ENCODE measurements around the gene WNK4.

The WNK4 gene

DNA sequence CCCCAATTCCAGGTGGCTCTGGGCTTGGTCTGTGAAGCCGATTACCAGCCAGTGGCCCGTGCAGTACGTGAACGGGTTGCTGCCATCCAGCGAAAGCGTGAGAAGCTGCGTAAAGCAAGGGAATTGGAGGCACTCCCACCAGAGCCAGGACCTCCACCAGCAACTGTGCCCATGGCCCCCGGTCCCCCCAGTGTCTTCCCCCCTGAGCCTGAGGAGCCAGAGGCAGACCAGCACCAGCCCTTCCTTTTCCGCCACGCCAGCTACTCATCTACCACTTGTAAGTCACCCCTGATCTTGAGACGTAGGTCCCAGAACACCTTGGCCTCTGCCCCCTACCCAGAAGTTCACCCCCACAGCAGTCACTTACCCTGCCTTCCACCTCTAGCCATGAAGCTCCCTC is 6.9 kb downstream of the WNK4 start:
- no peak overlapping the region for H3K4me3 ChIP-seq (replicated peaks; ENCODE audit: low read depth, low read length)
- TF ChIP-seq, protein P1, sequence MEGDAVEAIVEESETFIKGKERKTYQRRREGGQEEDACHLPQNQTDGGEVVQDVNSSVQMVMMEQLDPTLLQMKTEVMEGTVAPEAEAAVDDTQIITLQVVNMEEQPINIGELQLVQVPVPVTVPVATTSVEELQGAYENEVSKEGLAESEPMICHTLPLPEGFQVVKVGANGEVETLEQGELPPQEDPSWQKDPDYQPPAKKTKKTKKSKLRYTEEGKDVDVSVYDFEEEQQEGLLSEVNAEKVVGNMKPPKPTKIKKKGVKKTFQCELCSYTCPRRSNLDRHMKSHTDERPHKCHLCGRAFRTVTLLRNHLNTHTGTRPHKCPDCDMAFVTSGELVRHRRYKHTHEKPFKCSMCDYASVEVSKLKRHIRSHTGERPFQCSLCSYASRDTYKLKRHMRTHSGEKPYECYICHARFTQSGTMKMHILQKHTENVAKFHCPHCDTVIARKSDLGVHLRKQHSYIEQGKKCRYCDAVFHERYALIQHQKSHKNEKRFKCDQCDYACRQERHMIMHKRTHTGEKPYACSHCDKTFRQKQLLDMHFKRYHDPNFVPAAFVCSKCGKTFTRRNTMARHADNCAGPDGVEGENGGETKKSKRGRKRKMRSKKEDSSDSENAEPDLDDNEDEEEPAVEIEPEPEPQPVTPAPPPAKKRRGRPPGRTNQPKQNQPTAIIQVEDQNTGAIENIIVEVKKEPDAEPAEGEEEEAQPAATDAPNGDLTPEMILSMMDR (IDR thresholded peaks at IDR 0.05; ENCODE audit: low read depth, low read length, missing control alignments): no peak

DNA sequence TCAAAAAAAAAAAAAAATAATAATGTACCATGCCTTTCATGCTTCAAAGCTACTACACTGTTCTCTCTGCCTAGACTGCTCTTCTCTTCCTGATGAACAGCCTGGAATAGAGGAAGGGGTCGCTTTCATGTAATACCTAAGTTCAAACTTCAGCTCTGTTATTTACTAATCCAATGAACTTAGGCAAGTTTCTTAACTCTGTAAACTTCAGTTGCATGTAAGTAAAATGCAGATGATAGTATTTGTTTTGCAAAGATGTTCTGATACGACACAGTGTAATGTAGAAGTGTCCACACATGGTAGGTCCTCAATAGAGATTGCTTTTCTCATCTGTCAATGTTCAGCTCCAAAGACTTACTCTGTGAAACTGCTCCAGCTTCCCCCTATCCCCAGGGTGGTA is 11.5 kb downstream of the WNK4 start:
- TF ChIP-seq, protein P1 (IDR thresholded peaks at IDR 0.05; ENCODE audit: low read depth, low read length, missing control alignments): no peak
- no peak overlapping the region for H3K4me3 ChIP-seq (replicated peaks; ENCODE audit: low read depth, low read length)
- DNase-seq (ENCODE audit: extremely low read depth, low read depth): no peak

More for the DNA sequence above, 6.9 kb downstream of the WNK4 start:
- DNase-seq (ENCODE audit: extremely low read depth, low read depth): no peak

DNA sequence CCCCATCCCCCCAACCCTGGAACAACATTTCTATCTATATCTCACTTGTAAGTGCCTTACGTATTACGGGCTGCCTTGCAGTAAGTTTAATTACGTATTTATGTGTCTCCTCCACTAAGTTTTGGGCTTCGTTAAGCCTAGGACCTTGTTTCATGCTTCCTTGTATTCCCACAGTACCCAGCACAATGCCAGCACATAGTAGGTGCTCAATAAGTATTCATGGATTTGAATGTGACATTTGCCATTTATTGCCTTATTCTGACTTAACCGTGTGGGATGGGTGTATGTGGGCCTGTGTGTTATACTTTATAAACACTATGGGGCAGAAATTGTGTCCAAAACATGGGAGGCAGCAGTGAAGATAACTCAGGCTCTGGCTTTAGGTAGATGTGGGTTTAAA is 12.1 kb downstream of the WNK4 start:
- no peak overlapping the region for H3K4me3 ChIP-seq (replicated peaks; ENCODE audit: low read depth, low read length)
- no peak for DNase-seq (ENCODE audit: extremely low read depth, low read depth)
- TF ChIP-seq, protein P1 (IDR thresholded peaks at IDR 0.05; ENCODE audit: low read depth, low read length, missing control alignments): no peak

DNA sequence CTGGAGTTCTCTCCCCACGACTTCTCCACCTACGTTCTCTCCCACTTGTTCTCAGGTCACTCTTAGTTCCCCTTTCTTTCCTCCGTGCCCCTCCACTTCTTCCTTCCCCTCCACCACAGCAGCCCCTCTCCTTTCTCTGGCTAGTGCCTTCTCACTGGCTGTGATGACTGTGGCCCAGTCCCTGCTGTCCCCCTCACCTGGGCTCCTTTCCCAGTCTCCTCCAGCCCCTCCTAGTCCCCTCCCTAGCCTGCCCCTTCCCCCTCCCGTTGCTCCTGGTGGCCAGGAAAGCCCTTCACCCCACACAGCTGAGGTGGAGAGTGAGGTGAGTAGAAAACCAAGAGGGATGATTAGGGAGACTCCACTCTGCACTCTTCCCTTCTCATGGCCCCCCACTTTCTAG is 14.7 kb downstream of the WNK4 start:
- no peak for DNase-seq (ENCODE audit: extremely low read depth, low read depth)
- TF ChIP-seq, protein P1 (IDR thresholded peaks at IDR 0.05; ENCODE audit: low read depth, low read length, missing control alignments): no peak
- no peak overlapping the region for H3K4me3 ChIP-seq (replicated peaks; ENCODE audit: low read depth, low read length)

DNA sequence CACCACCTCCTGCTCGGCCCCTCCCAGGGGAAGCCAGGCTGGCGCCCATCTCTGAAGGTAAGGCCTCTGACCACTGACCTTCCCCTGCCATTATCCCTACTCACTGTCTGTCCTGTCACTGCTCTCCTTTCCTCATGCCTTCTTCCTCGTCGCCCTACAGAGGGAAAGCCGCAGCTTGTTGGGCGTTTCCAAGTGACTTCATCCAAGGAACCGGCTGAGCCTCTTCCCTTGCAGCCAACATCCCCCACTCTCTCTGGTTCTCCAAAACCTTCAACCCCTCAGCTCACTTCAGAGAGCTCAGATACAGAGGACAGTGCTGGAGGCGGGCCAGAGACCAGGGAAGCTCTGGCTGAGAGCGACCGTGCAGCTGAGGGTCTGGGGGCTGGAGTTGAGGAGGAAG is 15.1 kb downstream of the WNK4 start:
- H3K4me3 ChIP-seq (replicated peaks; ENCODE audit: low read depth, low read length): no peak overlapping the region
- TF ChIP-seq, protein P1 (IDR thresholded peaks at IDR 0.05; ENCODE audit: low read depth, low read length, missing control alignments): no peak
- no peak for DNase-seq (ENCODE audit: extremely low read depth, low read depth)

DNA sequence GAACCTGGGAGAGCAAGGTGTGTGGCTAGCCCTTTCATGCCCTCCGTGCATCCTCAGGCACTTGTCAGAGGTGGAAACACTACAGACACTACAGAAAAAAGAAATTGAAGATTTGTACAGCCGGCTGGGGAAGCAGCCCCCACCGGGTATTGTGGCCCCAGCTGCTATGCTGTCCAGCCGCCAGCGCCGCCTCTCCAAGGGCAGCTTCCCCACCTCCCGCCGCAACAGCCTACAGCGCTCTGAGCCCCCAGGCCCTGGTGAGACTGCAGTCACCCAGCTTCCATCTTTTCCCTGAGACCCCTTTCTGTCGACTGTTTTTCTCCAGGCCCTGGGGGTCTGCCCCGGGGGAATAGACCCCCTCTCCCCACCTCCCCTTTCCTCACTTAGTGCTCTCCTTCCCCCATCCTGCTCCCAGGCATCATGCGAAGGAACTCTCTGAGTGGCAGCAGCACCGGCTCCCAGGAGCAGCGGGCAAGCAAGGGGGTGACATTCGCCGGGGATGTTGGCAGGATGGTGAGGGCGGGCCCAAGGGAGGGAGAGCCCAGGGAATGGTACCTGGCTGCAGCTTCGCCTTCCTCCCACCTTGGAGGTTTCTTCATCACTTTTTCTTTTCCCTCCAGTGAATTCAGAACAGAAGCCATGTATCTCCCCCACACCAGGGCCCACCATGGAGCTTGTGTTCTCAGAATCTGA is 15.8 kb downstream of the WNK4 start:
- TF ChIP-seq, protein P1 (IDR thresholded peaks at IDR 0.05; ENCODE audit: low read depth, low read length, missing control alignments): no peak
- no peak for DNase-seq (ENCODE audit: extremely low read depth, low read depth)

More for the DNA sequence above, 15.8 kb downstream of the WNK4 start:
- H3K4me3 ChIP-seq (replicated peaks; ENCODE audit: low read depth, low read length): no peak overlapping the region
